PC-9 (cell line): ENCODE data around the gene NSMCE4A.

ENCODE experiments used
- EZH2 ChIP-seq: fragments of 200-600 bp; sonication (generic); IDR thresholded peaks from 2 replicates; pipeline ENCODE4 v1.8.0; 2017; ENCODE audit warnings: antibody characterized with exemption, low read depth
- TF ChIP-seq, protein P1 (sequence below): fragments of 200-600 bp; sonication (generic); conservative IDR thresholded peaks from 2 replicates; pipeline ENCODE4 v1.6.1; 2017; ENCODE audit warnings: mixed run types, antibody characterized with exemption, mild to moderate bottlenecking, moderate library complexity

DNA sequence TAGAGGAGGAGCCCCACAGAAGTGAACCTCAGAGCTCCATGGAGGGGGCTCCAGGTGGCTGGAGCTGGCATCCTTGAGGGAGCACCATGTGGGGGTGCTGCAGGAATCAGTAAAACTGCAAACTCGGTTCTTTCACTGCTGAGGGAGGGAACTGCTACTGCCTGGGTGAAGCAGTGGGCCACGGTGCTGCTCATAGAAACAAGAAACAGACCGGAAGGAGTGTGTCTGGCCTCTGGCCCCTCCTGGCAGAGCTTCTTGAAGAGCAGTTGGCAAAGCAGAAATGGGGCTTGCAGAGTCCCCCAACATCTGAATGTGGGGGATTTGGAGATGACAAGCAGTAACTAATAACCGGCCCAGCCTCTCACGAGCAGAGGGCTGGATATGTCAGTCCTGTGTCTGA lies 37.7 kb upstream of the NSMCE4A start:
- TF ChIP-seq, protein P1, sequence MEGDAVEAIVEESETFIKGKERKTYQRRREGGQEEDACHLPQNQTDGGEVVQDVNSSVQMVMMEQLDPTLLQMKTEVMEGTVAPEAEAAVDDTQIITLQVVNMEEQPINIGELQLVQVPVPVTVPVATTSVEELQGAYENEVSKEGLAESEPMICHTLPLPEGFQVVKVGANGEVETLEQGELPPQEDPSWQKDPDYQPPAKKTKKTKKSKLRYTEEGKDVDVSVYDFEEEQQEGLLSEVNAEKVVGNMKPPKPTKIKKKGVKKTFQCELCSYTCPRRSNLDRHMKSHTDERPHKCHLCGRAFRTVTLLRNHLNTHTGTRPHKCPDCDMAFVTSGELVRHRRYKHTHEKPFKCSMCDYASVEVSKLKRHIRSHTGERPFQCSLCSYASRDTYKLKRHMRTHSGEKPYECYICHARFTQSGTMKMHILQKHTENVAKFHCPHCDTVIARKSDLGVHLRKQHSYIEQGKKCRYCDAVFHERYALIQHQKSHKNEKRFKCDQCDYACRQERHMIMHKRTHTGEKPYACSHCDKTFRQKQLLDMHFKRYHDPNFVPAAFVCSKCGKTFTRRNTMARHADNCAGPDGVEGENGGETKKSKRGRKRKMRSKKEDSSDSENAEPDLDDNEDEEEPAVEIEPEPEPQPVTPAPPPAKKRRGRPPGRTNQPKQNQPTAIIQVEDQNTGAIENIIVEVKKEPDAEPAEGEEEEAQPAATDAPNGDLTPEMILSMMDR, result no peak
- TF ChIP-seq EZH2, result no peak
